Measurements from ENCODE around the gene MANSC1.

DNA sequence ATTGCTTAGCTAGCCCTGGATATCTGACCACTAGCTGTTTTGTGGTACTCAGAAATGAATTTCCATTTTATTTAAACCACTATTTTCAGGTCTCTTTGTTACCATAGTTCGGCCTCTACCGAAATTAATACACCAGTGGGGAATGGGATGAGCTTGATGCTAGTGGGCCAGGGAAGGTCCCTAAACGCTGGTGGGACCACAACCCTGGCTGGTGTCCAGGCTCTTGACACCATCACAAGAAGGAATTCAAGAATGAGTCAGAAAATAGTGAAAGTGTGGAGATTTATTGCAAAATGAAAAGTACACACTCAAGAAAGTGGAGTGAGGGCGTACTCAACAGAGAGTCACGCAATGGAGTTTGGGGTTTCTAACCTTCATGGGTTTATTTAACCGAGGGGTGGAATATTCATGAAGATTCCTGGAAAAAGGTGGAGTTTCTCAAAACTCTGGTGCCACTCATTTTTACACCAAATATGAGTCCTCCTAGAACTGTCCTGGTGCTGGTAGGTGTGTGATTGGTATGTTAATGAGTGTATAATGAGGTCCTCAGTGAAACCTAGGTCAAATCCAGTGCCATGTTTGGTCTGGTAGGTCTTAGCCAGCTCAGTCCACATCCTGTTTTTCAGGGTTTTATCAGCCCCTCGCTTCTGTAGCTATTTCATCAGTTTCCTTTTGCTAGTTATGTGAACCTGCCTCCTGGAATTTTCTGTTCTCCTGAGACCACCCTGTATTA is 44.3 kb downstream of the MANSC1 start:
- TF ChIP-seq, protein P1, sequence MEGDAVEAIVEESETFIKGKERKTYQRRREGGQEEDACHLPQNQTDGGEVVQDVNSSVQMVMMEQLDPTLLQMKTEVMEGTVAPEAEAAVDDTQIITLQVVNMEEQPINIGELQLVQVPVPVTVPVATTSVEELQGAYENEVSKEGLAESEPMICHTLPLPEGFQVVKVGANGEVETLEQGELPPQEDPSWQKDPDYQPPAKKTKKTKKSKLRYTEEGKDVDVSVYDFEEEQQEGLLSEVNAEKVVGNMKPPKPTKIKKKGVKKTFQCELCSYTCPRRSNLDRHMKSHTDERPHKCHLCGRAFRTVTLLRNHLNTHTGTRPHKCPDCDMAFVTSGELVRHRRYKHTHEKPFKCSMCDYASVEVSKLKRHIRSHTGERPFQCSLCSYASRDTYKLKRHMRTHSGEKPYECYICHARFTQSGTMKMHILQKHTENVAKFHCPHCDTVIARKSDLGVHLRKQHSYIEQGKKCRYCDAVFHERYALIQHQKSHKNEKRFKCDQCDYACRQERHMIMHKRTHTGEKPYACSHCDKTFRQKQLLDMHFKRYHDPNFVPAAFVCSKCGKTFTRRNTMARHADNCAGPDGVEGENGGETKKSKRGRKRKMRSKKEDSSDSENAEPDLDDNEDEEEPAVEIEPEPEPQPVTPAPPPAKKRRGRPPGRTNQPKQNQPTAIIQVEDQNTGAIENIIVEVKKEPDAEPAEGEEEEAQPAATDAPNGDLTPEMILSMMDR (IDR thresholded peaks at IDR 0.05; ENCODE audit: low read depth, low read length): no peak
- TF ChIP-seq EZH2phosphoT487 (IDR thresholded peaks at IDR 0.05; ENCODE audit: low read depth): no peak

Data from OCI-LY3 (cell line).